ENCODE measurements around the gene SNTG2.

GRCh38 chr2:938181-939005 is 12.3 kb upstream of the SNTG2 start:
- TF ChIP-seq CTCF (IDR thresholded peaks at IDR 0.05) (no peak), POLR2A (IDR thresholded peaks at IDR 0.05) (no peak)

All from heart left ventricle (tissue), 13 donors.